GM19193 (cell line): Measurements from ENCODE around the gene ARF6.

Experiments
- POLR2A ChIP-seq: IDR thresholded peaks from 4 replicates; pipeline ENCODE4 v1.6.1; 2011; ENCODE audit not compliant: insufficient read depth, insufficient read length; ENCODE audit errors: extremely low read depth

The ARF6 gene

DNA sequence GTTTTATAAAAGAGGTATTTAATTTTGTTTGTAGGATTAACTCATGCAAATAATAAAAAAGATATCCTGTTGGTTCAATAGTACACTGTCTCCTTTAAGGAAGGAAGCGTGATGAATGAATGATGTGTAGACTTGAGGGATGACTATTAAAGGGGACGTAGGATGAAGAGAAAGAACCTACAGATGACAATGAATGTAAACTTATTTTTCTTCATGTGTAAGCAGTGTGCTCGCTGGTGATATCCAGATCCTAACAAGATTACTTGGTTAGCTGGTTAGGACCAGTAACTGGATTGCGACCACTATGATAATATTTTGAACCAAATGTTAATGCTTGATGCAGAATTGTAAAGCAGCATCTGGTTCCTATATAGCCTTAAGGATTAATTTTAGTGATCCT lies 2.6 kb downstream of the ARF6 start:
- no peak for TF ChIP-seq POLR2A

- no peak for TF ChIP-seq POLR2A
Measured at GRCh38 chr14:49896966-49897365, 4.1 kb downstream of the ARF6 start.

GRCh38 chr14:49897414-49897813 lies 4.5 kb downstream of the ARF6 start:
- TF ChIP-seq POLR2A, result no peak

DNA sequence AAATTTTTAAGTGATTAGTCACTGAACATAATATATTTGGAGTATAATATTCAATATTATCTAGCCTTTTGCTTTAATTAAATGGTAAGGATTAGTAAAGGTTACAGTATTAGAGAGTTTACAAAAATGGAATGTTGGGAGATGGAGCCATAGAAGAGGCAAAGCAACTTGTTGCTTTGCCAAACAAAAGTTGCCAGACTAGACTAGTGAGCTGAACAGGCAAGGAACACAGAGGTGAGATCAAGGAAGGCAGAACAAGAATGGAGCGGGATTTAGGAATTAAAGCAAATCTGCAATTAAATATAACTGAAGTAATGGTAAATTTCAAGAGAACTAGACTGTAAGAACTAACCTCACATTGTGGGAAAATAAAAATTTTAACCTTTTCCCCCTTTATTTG lies 5.1 kb downstream of the ARF6 start:
- no peak for TF ChIP-seq POLR2A

DNA sequence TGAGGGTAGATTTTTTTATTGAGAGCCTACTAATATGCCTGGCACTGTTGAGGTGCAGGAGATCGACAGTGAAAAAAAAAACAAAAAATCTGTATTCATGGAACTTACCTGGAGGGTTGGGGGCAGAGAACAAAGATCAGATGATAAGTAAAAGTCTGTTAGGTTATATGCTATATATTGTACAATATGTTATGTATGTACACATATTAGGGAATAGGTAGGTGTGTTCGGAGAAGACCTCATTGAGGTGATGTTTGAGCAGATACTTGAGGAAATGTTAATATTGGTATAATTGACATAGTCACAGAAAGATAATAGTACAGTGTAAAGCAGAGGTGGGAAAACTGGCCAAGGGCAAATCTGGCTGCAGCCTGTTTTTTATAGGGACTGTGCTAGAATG lies 5.6 kb downstream of the ARF6 start:
- no peak for TF ChIP-seq POLR2A

DNA sequence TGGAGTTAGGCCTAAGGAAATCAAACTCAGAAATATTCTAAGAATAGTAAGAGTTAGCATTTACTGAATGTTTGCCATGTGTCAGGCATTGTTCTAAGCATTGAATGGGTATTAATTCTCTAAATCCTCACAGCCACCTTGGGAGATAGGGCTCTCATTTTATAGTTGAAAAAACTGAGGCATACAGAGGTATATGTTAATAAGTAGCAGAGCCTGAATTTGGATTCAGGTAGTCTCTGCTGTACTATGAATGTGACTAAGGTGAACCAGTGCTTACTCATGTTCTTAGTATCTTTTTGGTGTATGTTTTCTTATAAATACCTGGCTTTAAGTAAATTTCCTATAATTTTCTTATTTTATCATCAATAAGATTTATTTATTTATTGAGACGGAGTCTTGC lies 8.1 kb downstream of the ARF6 start:
- no peak for TF ChIP-seq POLR2A

DNA sequence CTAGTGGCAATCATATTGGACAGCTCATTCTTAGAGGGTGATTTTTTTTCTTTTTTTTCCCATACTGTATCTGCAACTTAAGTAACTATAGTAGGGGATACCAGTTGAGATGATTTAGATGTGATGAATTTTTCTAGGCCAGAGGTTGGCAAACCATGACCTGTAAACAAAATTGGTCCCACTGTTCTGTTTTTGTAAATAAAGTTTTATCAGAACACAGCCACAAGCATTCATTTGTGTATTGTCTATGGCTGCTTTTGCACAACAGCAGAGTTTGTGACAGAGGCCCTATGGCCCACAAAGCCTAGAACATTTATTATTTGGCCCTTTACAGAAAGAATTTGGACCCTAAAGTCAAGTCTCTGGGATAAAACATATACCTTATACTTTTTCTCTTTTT lies 11.4 kb downstream of the ARF6 start:
- TF ChIP-seq POLR2A, result no peak

DNA sequence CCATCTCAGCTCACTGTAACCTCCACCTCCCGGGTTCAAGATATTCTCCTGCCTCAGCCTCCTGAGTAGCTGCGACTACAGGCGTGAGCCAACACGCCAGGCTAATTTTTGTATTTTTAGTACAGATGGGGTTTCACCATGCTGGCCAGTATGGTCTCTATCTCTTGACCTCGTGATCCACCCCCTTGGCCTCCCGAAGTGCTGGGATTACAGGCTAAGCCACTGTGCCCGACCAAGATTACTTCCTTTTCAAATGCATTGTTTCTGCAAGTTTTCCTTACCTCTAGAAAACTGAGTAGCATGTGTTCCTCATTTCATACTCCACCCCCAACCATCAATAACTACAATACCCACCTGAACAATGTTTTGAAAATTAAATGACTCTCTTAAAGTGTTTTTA lies 13.1 kb downstream of the ARF6 start:
- TF ChIP-seq POLR2A, result no peak

DNA sequence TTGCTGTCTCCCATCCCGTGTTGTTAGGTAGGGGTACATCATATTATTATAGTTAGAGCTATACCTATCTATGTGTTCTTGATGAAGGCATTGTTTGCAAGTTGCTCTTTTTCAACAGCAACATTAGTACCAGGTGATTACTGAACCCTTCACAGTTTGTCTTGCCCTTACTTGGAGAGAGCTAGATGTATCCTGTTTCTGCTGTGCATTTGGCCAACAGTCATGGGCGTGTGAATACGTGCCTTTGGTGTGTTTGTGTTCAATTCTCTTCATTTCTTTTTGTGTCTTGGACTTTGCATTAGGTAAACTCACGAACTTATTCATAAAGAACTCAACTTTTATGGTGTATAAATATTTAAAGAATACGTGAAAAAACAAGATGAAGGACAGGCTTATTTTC lies 14.3 kb downstream of the ARF6 start:
- TF ChIP-seq POLR2A, result no peak

DNA sequence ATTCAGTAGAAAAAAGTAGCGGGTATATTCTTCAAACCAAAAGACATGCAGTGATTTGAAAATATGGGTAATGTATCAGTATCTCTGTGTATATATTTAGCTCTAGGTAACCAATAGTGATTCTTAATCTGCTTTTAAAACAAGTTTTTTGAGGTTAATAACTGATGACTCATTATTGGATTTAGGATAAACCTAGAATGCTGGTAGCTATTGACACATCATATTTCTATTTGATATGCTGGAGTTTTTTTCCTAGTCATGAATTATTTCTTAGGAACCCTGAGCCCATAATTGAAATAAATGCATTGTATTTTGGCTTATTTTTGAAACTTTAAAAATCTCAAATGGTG lies 15.5 kb downstream of the ARF6 start:
- no peak for TF ChIP-seq POLR2A

DNA sequence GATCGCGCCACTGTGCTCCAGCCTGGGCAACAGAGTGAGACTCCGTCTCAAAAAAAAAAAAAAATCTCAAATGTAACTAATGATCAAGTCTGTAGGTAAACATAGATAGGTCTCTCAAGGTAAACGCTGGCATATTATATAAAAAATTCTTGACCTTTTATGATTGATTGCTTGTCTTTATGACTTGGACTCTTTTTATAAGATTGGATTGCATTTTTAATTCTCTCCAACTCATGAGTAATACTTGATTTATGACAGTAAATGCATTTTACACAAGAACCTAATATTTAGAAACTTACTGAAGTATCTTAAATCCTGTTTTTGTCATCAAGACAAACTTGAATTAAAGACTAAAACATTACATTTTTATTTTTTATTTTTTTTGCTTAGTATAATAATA lies 16.1 kb downstream of the ARF6 start:
- no peak for TF ChIP-seq POLR2A

- no peak for TF ChIP-seq POLR2A
Measured at GRCh38 chr14:49915085-49915484, 22.2 kb downstream of the ARF6 start.

GRCh38 chr14:49918706-49919105 lies 25.8 kb downstream of the ARF6 start:
- no peak for TF ChIP-seq POLR2A

GRCh38 chr14:49919825-49920659 lies 27.2 kb downstream of the ARF6 start:
- no peak for TF ChIP-seq POLR2A

DNA sequence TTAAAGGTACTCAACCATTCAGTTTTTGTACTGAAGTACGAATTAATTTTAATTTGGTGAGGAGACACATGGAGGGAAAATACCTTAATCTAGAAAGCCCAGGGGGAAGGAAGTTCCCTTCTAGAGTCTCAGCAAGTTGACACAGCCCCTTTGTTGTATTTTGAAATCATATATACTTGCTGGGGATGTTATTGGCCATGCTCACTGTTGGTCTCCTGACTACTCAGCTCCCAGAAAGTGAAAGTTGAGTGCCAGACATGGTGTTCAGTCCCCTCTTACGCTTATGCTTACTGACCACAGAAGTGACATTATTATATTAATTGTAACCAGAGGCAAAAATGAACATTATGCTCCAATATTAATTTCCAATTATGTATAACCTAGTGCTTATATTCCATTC lies 28.1 kb downstream of the ARF6 start:
- no peak for TF ChIP-seq POLR2A

GRCh38 chr14:49921401-49921800 lies 28.5 kb downstream of the ARF6 start:
- TF ChIP-seq POLR2A, result no peak

- no peak for TF ChIP-seq POLR2A
Measured at GRCh38 chr14:49923442-49923841, 30.6 kb downstream of the ARF6 start.
